Sciatic nerve (tissue), 1 donor: ENCODE results near the gene TAF6L. TPM values are rescaled to one million over a fixed set of nuclear protein-coding genes. Genes with fewer than 3 reads are reported as not detected.

Experiments used
- microRNA-seq: library from miRNA; unstranded; fragments of <30 nt; microRNA quantifications from one replicate; pipeline ENCODE4 v1.2.0, GENCODE V29; 2020
- total RNA-seq: library from RNA; stranded (reverse); fragmentation: NEBNext Ultra II Directional; extraction: Animal tissue kit (Norgen Biotek cat#: 25700); gene quantifications from one replicate; pipeline ENCODE4 v1.2.1, GENCODE V29; 2021
- donor health status: DM: no; HTN: no; CAD: no.

Gene TAF6L
- total RNA-seq, 1 donor from 2014 or later = 17.8 TPM

Small RNA genes lying within 50 kb of the gene (microRNA-seq; reads per million reads assigned to microRNA genes)
- gene MIR6514 (not detected), gene MIR6748 (not detected)

Other genes starting within 250 kb of the TAF6L start
- 2,773 TPM for gene AHNAK, start 224.6 kb upstream of the TAF6L start, total RNA-seq
- gene EEF1G, start 197.5 kb upstream of the TAF6L start, total RNA-seq = 811 TPM
- 20.7 TPM for gene TUT1, start 179.9 kb upstream of the TAF6L start, total RNA-seq
- gene MTA2, start 169.5 kb upstream of the TAF6L start, total RNA-seq = 86.6 TPM
- 113 TPM for gene EML3, start 158.6 kb upstream of the TAF6L start, total RNA-seq
- 15.2 TPM for gene ROM1, start 158.1 kb upstream of the TAF6L start, total RNA-seq
- gene B3GAT3, start 149.4 kb upstream of the TAF6L start, total RNA-seq = 38.7 TPM
- 219 TPM for gene GANAB, start 124.8 kb upstream of the TAF6L start, total RNA-seq
- gene INTS5, start 118.1 kb upstream of the TAF6L start, total RNA-seq = 12.3 TPM
- 25.1 TPM for gene C11orf98, start 106.2 kb upstream of the TAF6L start, total RNA-seq
- gene CSKMT, start 106.1 kb upstream of the TAF6L start, total RNA-seq = 7.1 TPM
- gene UQCC3, start 99.7 kb upstream of the TAF6L start, total RNA-seq = 7.1 TPM
- gene LBHD1, start 99.1 kb upstream of the TAF6L start, total RNA-seq = 4.9 TPM
- 79.6 TPM for gene UBXN1, start 92.3 kb upstream of the TAF6L start, total RNA-seq
- 28.4 TPM for gene LRRN4CL, start 81.9 kb upstream of the TAF6L start, total RNA-seq
- 44.5 TPM for gene BSCL2, start 64.0 kb upstream of the TAF6L start, total RNA-seq
- 1.4 TPM for gene GNG3, start 63.7 kb upstream of the TAF6L start, total RNA-seq
- gene HNRNPUL2, start 43.9 kb upstream of the TAF6L start, total RNA-seq = 51.2 TPM
- gene TTC9C, start 42.9 kb upstream of the TAF6L start, total RNA-seq = 30.9 TPM
- gene ZBTB3, start 17.2 kb upstream of the TAF6L start, total RNA-seq = 9.8 TPM
- gene POLR2G, start 9.8 kb upstream of the TAF6L start, total RNA-seq = 48.1 TPM
- 29.6 TPM for gene TMEM179B, start 16.0 kb downstream of the TAF6L start, total RNA-seq
- 10.4 TPM for gene TMEM223, start 20.6 kb downstream of the TAF6L start, total RNA-seq
- gene NXF1, start 34.0 kb downstream of the TAF6L start, total RNA-seq = 81.8 TPM
- 51.6 TPM for gene STX5, start 60.7 kb downstream of the TAF6L start, total RNA-seq
- not detected for gene TEX54, start 61.4 kb downstream of the TAF6L start, total RNA-seq
- gene WDR74, start 68.2 kb downstream of the TAF6L start, total RNA-seq = 34.5 TPM
- gene SLC3A2, start 109.5 kb downstream of the TAF6L start, total RNA-seq = 102 TPM
- gene CHRM1, start 150.0 kb downstream of the TAF6L start, total RNA-seq = not detected
- gene SLC22A6, start 213.6 kb downstream of the TAF6L start, total RNA-seq = not detected
- gene SLC22A8, start 244.4 kb downstream of the TAF6L start, total RNA-seq = not detected